Activated CD4-positive, alpha-beta memory T cell treated with anti-CD3 and anti-CD28 coated beads, Interleukin-2, amount 10 ng/mL, durations not matched to agents 7 days and 5 days (primary cell): ENCODE results near the gene ATP5IF1. TPM values are rescaled to one million over a fixed set of nuclear protein-coding genes. Genes with fewer than 3 reads are reported as not detected.

ENCODE experiments used
- CTCF ChIA-PET: fragments of 350-600 bp; sonication (Branson Sonifier 250); formaldehyde crosslinking; loops from one replicate; lab custom pipeline; 2021; ENCODE audit warnings: antibody characterized with exemption, inconsistent platforms; lab: Charles Lee
- POLR2A ChIA-PET: fragments of 350-600 bp; sonication (Branson Sonifier 250); formaldehyde crosslinking; loops from one replicate; lab custom pipeline; 2021; ENCODE audit warnings: antibody characterized with exemption; lab: Charles Lee
- DNase-seq: peaks from one replicate; pipeline ENCODE4 v3.0.0-alpha.2; 2020
- H3K27ac Mint-ChIP-seq: one replicate; pipeline ENCODE4 v1.8.0; 2021; ENCODE audit warnings: mild to moderate bottlenecking, mixed read lengths
- H3K27me3 Mint-ChIP-seq: one replicate; pipeline ENCODE4 v1.8.0; 2021; ENCODE audit warnings: mixed read lengths
- H3K36me3 Mint-ChIP-seq: one replicate; pipeline ENCODE4 v1.8.0; 2021; ENCODE audit warnings: low read depth, mixed read lengths
- H3K4me1 Mint-ChIP-seq: one replicate; pipeline ENCODE4 v1.8.0; 2021; ENCODE audit warnings: mixed read lengths
- H3K4me3 Mint-ChIP-seq: one replicate; pipeline ENCODE4 v1.8.0; 2021; ENCODE audit warnings: mild to moderate bottlenecking, mixed read lengths
- H3K9me3 Mint-ChIP-seq: one replicate; pipeline ENCODE4 v1.8.0; 2021; ENCODE audit warnings: mixed read lengths
- total RNA-seq, 2 experiments: library from RNA; stranded (reverse); gene quantifications; one replicate each; pipeline ENCODE4 v1.2.3, GENCODE V29; 2021

Gene ATP5IF1
- total RNA-seq, 2 experiments from 2014 or later, result 178 TPM

DNA sequence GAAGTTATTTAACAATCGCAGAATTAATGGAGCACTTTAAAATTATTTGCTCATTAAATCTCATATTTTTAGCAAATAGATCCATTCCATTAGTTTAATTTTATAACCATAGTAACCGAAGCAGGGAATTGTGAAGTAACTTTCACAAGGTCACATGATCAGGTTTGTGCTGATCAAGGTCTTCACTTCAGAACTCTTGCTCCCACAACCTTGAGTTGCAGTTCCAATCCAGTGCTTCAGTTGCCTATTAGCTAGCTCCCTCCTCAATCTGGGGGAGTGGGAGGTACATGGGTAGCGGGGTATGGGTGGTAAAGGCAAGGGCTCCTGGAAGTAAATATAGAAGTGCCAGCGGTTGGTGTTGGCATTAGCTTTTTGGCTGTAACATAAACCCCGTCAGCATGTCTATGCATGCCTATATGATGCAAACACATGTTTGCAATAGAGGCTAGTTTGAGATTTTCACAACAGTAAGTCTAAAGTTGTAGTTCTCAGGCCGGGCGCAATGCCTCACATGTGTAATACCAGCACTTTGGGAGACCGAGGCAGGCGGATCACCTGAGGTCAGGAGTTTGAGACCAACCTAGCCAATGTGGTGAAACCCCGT lies 5.8 kb downstream of the ATP5IF1 start:
- H3K27ac Mint-ChIP-seq, result no peak overlapping the region
- no peak for DNase-seq
- ChIA-PET CTCF (no interaction called here), POLR2A (no interaction called here)
- peaks cover 12% of the 10 kb centered on the region for H3K36me3 Mint-ChIP-seq
- peaks cover 34% of the 10 kb centered on the region for H3K4me1 Mint-ChIP-seq
- H3K27me3 Mint-ChIP-seq, result no peaks in the 10 kb centered on the region
- no peak overlapping the region for H3K4me3 Mint-ChIP-seq
- H3K9me3 Mint-ChIP-seq, result no peaks in the 10 kb centered on the region

DNA sequence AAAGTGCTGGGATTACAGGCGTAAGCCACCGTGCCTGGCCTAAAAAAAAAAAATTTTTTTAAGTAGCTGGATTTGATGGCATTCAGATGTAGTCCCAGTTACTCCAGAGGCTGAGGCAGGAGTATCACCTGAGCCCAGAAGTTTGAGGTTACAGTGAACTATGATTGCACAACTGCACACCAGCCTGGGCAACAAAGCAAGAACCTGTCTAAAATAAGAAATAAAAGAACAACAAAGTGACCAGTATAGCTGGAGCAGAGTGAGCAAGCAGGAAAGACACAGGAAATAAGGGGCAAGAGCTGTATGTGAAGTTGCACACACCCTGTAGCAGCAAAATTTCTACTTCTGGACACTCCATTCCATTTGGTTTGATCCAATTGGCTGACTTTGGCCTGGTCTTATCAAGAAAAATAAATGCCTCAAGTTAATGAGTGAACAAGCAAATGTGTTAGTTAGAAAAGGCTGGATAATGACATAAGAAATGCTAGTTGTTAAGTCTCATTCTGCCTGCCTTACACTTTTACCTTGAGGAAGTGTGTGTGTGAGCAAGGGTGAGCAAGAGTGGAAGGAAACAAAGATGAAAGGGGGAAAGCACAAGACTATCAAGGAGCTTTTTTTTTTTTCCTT lies 7.9 kb downstream of the ATP5IF1 start:
- Mint-ChIP-seq H3K27me3 (no peaks in the 10 kb centered on the region), H3K36me3 (peaks cover 12% of the 10 kb centered on the region), H3K4me1 (peaks cover 50% of the 10 kb centered on the region), H3K9me3 (no peaks in the 10 kb centered on the region), H3K27ac (peak overlapping the region; percentile 68), H3K4me3 (no peak overlapping the region)
- CTCF ChIA-PET, result interaction anchor here (1.9 kb wide), 1 partner anchor 116 kb away, joined by 5 read pairs; no protein-coding TSS in a partner anchor
- POLR2A ChIA-PET, result interaction anchor here (0.5 to 10.1 kb wide), 5 partner anchors 8 to 264 kb away, joined by 3 to 159 read pairs (median 4); partner anchors contain the start of genes ATP5IF1 and SESN2
- no peak for DNase-seq

DNA sequence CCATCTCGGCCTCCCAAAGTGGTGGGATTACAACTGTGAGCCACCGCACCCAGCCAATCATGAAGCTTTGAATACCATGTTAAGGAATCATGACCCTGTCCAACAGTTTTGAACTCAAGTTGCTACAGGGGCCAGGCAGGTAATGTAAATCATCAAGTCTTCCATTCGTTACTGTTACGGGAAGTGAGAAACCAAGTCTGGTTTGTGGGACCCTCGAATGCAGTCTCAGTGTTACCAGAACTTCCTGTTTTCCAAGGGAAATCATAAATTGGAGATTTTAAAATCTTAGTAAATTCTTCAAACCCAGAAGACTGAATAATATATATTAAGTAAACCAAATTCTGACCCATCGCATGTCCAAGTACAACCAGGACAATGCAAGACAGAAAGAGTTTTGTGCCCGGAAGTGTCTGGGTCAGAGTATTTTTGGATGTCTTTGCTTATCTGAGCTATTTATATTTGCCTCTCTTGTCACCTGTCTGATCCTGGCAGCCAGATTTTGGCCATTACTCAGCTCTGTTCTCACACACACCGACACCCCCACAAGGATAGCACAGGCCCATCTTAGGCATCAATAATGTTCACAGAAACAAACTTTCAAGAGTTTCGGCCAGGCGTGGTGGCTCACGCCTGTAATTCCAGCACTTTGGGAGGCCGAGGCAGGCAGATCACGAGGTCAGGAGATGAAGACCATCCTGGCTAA lies 8.8 kb downstream of the ATP5IF1 start:
- H3K9me3 Mint-ChIP-seq, result no peaks in the 10 kb centered on the region
- peaks cover 9% of the 10 kb centered on the region for H3K36me3 Mint-ChIP-seq
- H3K27ac Mint-ChIP-seq, result peak overlapping the region; percentile 69
- H3K4me3 Mint-ChIP-seq, result peak overlapping the region; percentile 9
- peaks cover 56% of the 10 kb centered on the region for H3K4me1 Mint-ChIP-seq
- ChIA-PET CTCF (interaction anchor here (1.9 to 6.4 kb wide), 2 partner anchors 9 to 115 kb away, joined by 5 to 77 read pairs; partner anchors contain the start of genes ATP5IF1 and DNAJC8), POLR2A (interaction anchor here (2.4 to 10.1 kb wide), 3 partner anchors 9 to 45 kb away, joined by 5 to 159 read pairs (median 100); partner anchors contain the start of genes ATP5IF1 and SESN2)
- no peaks in the 10 kb centered on the region for H3K27me3 Mint-ChIP-seq
- DNase-seq, result no peak

DNA sequence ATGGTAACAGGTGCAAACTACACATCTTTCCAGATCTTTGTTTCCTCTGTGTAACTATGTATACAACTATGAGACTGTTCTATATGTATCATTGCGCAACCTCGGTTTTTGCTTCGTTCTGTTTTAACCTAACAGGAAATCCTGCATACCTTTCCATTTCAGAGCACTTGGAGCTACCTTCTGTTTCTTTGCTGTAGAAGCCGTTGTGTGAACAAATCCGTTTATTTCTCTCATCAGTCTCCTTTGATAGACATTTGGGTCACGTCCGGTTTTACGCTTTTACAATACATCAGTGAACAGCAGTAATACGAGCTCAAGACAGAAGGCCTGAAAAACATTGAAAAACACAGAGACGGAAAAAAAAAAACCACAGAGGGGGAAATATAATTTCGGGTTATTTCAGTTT lies 10.5 kb downstream of the ATP5IF1 start:
- no peaks in the 10 kb centered on the region for H3K9me3 Mint-ChIP-seq
- H3K4me1 Mint-ChIP-seq, result peaks cover 59% of the 10 kb centered on the region
- no peaks in the 10 kb centered on the region for H3K27me3 Mint-ChIP-seq
- ChIA-PET POLR2A (interaction anchor here (0.6 to 10.1 kb wide), 18 partner anchors 10 to 402 kb away, joined by 3 to 159 read pairs (median 6); partner anchors contain the start of genes ATP5IF1, DNAJC8, EYA3 and MED18), CTCF (interaction anchor here (0.6 to 6.4 kb wide), 4 partner anchors 9 to 389 kb away, joined by 3 to 77 read pairs (median 4); partner anchors contain the start of genes ATP5IF1 and DNAJC8)
- peak overlapping the region; percentile 82 for H3K4me3 Mint-ChIP-seq
- H3K36me3 Mint-ChIP-seq, result peaks cover 6% of the 10 kb centered on the region
- peak overlapping the region; percentile 96 for H3K27ac Mint-ChIP-seq
- peak; percentile 50 for DNase-seq

DNA sequence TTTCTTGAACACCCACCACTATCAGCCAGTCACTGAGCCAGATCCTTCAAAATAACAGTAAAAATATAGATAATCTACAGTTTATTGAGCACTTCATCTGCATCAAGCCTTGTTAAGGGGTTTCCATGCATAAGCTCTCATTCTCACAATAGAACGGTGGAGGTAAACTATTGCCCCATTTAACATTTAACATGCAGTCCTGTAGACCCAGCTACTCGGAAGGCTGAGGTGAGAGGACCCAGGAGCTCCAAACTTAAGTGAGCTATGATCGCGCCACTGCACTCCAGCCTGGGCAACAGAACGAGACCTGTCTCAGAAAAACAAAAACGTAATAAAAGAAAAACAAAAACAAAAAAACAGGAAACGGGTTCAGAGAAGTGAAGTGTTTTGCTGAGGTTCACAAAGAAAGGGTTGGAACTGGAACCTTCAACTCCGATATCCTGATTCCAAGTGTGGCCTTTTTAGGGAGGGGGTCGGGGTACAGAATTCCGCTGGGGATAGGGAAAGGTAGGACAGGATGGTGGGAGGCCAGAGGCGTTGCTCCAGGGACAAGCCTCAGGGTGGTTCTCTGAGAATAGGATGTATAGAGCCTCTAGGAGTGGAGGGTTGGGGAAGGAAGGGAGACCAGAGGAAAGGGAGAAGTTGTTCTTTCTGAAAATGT lies 11.8 kb downstream of the ATP5IF1 start:
- no peak for DNase-seq
- peaks cover 59% of the 10 kb centered on the region for H3K4me1 Mint-ChIP-seq

DNA sequence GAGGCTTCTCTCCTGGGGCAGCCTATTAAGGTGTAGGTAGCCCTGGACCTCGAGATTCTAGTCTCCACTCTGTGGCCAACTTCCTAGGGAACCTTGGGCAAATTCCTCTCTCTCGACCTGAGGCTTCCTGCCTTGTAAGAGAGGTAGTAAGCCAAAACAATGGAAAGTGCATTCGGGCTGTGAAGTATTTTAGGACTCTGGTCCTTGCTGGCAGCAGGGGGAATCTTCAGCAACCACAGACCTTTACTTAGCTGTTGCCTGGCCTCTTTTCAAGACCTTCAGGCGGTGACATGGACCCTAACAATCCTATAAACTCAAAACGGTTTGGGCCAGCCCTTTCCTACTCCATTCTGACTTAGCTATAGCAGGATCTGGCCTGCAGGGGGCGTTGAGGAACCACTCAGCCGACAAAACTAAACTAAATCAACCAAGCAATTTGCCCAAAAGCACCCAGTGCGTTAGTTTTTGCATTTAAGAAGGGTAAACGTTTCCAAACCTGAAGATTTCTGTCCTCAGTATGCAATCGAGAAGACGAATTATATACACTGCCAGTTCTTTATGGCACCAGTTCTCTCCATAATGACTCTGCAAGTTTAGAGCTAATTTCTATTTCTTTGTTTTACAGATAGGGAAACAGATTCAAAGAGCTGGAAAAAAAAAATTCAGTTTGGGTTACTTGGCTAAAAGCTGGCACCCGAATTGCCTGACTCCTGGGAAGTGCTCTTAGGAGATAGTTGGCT lies 12.5 kb downstream of the ATP5IF1 start:
- Mint-ChIP-seq H3K9me3 (no peaks in the 10 kb centered on the region), H3K4me3 (peak overlapping the region; percentile 82), H3K36me3 (peaks cover 6% of the 10 kb centered on the region), H3K4me1 (peaks cover 52% of the 10 kb centered on the region), H3K27ac (peak overlapping the region; percentile 96), H3K27me3 (no peaks in the 10 kb centered on the region)
- peak; percentile 87 for DNase-seq
- ChIA-PET CTCF (interaction anchor here (0.6 to 6.4 kb wide), 44 partner anchors 9 to 666 kb away, joined by 3 to 77 read pairs (median 4); partner anchors contain the start of genes ATP5IF1, DNAJC8, EYA3 and MED18), POLR2A (interaction anchor here (0.8 to 10.1 kb wide), 19 partner anchors 12 to 576 kb away, joined by 3 to 159 read pairs (median 6); partner anchors contain the start of genes ATP5IF1, EYA3, GMEB1 and IFI6)

More for the DNA sequence above, 11.8 kb downstream of the ATP5IF1 start:
- peak overlapping the region; percentile 82 for H3K4me3 Mint-ChIP-seq
- H3K36me3 Mint-ChIP-seq, result peaks cover 6% of the 10 kb centered on the region
- no peaks in the 10 kb centered on the region for H3K27me3 Mint-ChIP-seq
- ChIA-PET CTCF (interaction anchor here (0.6 to 6.4 kb wide), 30 partner anchors 9 to 628 kb away, joined by 3 to 77 read pairs (median 6); partner anchors contain the start of genes ATP5IF1, DNAJC8, EYA3 and MED18), POLR2A (interaction anchor here (1.2 to 10.1 kb wide), 12 partner anchors 12 to 421 kb away, joined by 3 to 159 read pairs (median 18); partner anchors contain the start of genes ATP5IF1, GMEB1, MED18 and PHACTR4)
- H3K9me3 Mint-ChIP-seq, result no peaks in the 10 kb centered on the region
- peak overlapping the region; percentile 96 for H3K27ac Mint-ChIP-seq

DNA sequence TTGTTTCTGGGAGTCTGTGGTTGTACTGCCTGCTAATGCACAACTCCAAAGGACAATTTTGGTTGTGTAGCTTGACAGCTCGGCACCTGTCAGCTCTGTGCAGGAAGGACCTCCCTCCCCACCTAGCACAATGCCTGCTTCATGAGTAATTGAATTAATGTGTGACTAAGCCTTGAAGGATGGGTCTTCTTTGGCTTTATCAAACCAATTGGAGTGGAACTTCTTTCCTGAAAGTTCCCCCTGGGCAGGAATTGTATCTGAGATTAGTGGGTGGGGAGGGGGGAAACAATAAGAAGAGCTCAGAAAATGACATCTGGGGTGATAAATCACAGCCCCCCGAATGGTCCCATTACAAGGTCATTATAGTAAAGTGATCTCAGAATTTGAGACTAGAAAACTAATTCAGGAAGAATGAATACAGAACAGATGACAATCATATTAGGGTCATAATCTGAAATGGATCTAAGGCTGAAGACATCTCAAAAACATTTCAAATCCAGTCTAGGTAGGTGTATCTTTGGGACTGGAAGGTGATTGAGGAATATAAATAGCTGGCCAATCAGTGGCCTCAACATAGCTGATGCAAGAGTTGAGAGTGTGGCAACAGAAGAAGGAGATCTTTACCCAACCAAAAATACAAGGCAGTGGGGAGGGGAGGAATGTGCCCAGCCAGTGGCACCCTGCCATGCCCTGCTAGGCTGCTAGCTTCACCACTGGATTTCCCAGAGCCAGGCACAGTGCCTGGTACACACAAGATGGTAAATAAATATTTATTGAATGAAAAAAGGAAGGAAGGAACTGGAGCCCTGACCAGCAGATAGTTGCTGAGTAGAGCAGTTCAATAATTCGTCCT lies 13.3 kb downstream of the ATP5IF1 start:
- Mint-ChIP-seq H3K36me3 (peaks cover 4% of the 10 kb centered on the region), H3K27ac (peak overlapping the region; percentile 96), H3K4me1 (peaks cover 44% of the 10 kb centered on the region), H3K27me3 (no peaks in the 10 kb centered on the region), H3K9me3 (no peaks in the 10 kb centered on the region), H3K4me3 (peak overlapping the region; percentile 34)
- ChIA-PET CTCF (interaction anchor here (0.5 to 6.4 kb wide), 42 partner anchors 8 to 665 kb away, joined by 3 to 77 read pairs (median 4); partner anchors contain the start of genes ATP5IF1, DNAJC8, EYA3 and MED18), POLR2A (interaction anchor here (0.8 to 10.1 kb wide), 20 partner anchors 12 to 577 kb away, joined by 3 to 159 read pairs (median 6); partner anchors contain the start of genes ATP5IF1, EYA3, GMEB1 and IFI6)
- DNase-seq, result peak; percentile 36

DNA sequence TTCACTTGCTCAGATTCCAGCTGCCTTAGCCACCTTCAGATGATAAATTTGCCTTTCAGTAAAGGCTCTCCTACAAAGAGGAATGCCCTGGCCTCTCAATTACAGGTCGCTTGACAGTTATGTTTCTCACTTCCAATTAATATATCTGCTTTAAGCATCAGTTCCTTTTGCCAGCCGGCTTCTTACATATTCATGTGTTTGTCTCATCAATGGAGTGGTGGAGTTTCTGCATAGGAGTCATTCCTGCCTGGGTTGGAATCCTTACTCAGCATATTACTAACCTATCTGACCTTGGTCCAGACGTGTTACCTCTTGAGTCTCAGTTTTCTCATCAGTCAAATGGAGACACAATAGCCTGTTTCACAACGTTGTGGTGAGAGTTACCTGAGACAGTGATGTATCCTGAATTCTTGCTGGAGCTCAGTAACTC lies 14.0 kb downstream of the ATP5IF1 start:
- Mint-ChIP-seq H3K27ac (peak overlapping the region; percentile 96), H3K36me3 (peaks cover 4% of the 10 kb centered on the region), H3K9me3 (no peaks in the 10 kb centered on the region), H3K4me1 (peaks cover 38% of the 10 kb centered on the region), H3K4me3 (no peak overlapping the region), H3K27me3 (no peaks in the 10 kb centered on the region)
- no peak for DNase-seq
- ChIA-PET POLR2A (interaction anchor here (1.3 to 10.1 kb wide), 10 partner anchors 11 to 419 kb away, joined by 4 to 159 read pairs (median 27); partner anchors contain the start of genes ATP5IF1, EYA3, GMEB1 and MED18), CTCF (interaction anchor here (1.5 to 6.4 kb wide), 9 partner anchors 12 to 158 kb away, joined by 5 to 77 read pairs (median 20); partner anchors contain the start of genes ATP5IF1, DNAJC8, MED18 and SESN2)

DNA sequence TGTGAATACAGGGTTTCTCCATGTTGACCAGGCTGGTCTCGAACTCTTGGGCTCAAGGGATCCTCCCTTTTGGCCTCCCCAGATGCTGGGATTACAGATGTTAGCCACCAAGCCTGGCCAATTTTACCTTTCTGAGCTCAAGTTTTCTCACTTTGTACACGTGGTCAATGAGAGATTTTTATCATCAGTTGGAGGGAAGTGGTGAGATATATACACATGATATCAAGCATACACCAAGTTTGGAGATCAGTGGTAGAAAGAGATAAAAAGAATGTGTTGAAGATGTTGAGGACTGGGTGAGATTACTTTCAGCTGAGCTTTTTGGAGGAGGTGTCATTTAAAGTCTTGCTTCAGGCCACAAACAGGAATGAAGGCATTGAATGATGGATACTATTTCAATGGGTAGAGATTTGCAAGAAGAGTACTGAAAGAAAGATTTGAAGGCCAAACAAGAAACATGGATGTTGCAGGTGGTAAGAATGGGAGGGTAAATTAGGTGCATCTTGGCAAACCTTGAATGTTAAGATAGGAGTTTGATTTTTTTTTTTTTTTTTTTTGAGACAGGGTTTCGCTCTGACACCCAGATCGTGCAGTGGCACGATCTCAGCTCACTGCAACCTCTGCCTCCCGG lies 20.4 kb downstream of the ATP5IF1 start:
- H3K4me1 Mint-ChIP-seq, result peaks cover 46% of the 10 kb centered on the region
- no peaks in the 10 kb centered on the region for H3K9me3 Mint-ChIP-seq

DNA sequence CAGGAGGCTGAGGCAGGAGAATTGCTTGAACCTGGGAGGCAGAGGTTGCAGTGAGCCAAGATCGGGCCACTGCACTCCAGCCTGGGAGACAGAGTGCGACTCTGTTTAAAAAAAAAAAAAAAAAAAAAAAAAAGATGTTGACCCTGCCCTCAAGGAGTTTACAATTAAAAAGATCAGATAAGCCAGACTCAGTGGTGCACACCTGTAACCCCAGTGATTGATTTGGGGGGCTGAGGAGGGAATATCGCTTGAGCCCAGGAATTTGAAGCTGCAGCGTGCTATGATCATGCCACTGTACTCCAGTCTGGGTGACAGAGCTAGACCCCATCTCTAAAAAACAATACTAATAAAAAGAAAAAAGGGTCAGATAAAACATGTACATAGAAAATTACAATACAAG lies 21.8 kb downstream of the ATP5IF1 start:
- Mint-ChIP-seq H3K36me3 (peaks cover 9% of the 10 kb centered on the region), H3K4me3 (no peak overlapping the region), H3K9me3 (no peaks in the 10 kb centered on the region), H3K4me1 (peaks cover 49% of the 10 kb centered on the region), H3K27me3 (no peaks in the 10 kb centered on the region), H3K27ac (peak overlapping the region; percentile 83)
- POLR2A ChIA-PET, result interaction anchor here (0.9 to 12.6 kb wide), 8 partner anchors 10 to 427 kb away, joined by 3 to 159 read pairs (median 8); partner anchors contain the start of genes ATP5IF1, EYA3, MED18 and PPP1R8
- CTCF ChIA-PET, result interaction anchor here (1.4 to 3.6 kb wide), 2 partner anchors 9 to 71 kb away, joined by 9 to 41 read pairs; partner anchors contain the start of gene MED18
- no peak for DNase-seq

More for the DNA sequence above, 20.4 kb downstream of the ATP5IF1 start:
- H3K27me3 Mint-ChIP-seq, result no peaks in the 10 kb centered on the region
- H3K4me3 Mint-ChIP-seq, result peak overlapping the region; percentile 22
- ChIA-PET CTCF (interaction anchor here (0.6 to 3.6 kb wide), 7 partner anchors 8 to 248 kb away, joined by 3 to 41 read pairs (median 4); partner anchors contain the start of gene MED18), POLR2A (interaction anchor here (0.7 to 12.6 kb wide), 16 partner anchors 9 to 412 kb away, joined by 3 to 159 read pairs (median 4); partner anchors contain the start of genes ATP5IF1, DNAJC8, GMEB1 and MED18)
- H3K27ac Mint-ChIP-seq, result peak overlapping the region; percentile 94
- DNase-seq, result peak; percentile 47
- peaks cover 9% of the 10 kb centered on the region for H3K36me3 Mint-ChIP-seq
